Islet of Langerhans (tissue), 1 donor: Measurements from ENCODE around the gene ACO2.
A peak's percentile ranks its signal among the peaks of the same experiment; 100 is the strongest.
"Not testable (repeated sequence)": the region's sequence is repeated elsewhere in the genome, so short reads cannot be mapped to it uniquely, and the experiment has no call there.

Source experiments
- FAIRE-seq: peaks from one replicate; lab custom pipeline; 2011; peaks lifted over from hg19 to GRCh38; lab: Jason Lieb, UNC

The ACO2 gene

GRCh38 chr22:41468381-41469217 lies at the start of gene ACO2, which contains the start of gene PHF5A:
TSS of gene ACO2 (plus strand) at chr22:41469117. CDS start at chr22:41469147, 30 bp downstream.
TSS of gene PHF5A (minus strand) at chr22:41468692. CDS start at chr22:41468653, 39 bp downstream.
- FAIRE-seq: peak; percentile 99

- no peak for FAIRE-seq
Observed at GRCh38 chr22:41425660-41426365, 43.1 kb upstream of the ACO2 start.

GRCh38 chr22:41429232-41429950 lies 39.5 kb upstream of the ACO2 start:
- FAIRE-seq: no peak

- no peak for FAIRE-seq
Observed at GRCh38 chr22:41429951-41430332, 39.0 kb upstream of the ACO2 start.

GRCh38 chr22:41431656-41432055 lies 37.3 kb upstream of the ACO2 start:
- FAIRE-seq: no peak

GRCh38 chr22:41433480-41433879 lies 35.4 kb upstream of the ACO2 start:
- FAIRE-seq: not testable (repeated sequence)

- FAIRE-seq: not testable (repeated sequence)
Observed at GRCh38 chr22:41434361-41435003, 34.4 kb upstream of the ACO2 start.

- no peak for FAIRE-seq
Observed at GRCh38 chr22:41435560-41435959, 33.4 kb upstream of the ACO2 start.

- FAIRE-seq: no peak
Observed at GRCh38 chr22:41436322-41437113, 32.4 kb upstream of the ACO2 start.

GRCh38 chr22:41437198-41437597 lies 31.7 kb upstream of the ACO2 start:
- FAIRE-seq: no peak

- FAIRE-seq: not testable (repeated sequence)
Observed at GRCh38 chr22:41440511-41440910, 28.4 kb upstream of the ACO2 start.

- no peak for FAIRE-seq
Observed at GRCh38 chr22:41442240-41442792, 26.6 kb upstream of the ACO2 start.

- FAIRE-seq: no peak
Observed at GRCh38 chr22:41444360-41445128, 24.4 kb upstream of the ACO2 start.

GRCh38 chr22:41445129-41446056 lies 23.5 kb upstream of the ACO2 start:
- no peak for FAIRE-seq

- FAIRE-seq: no peak
Observed at GRCh38 chr22:41446057-41446501, 22.8 kb upstream of the ACO2 start.

GRCh38 chr22:41446639-41447434 lies 22.1 kb upstream of the ACO2 start, which contains the start of gene TOB2:
TSS of gene TOB2 (minus strand) at chr22:41446801. CDS start at chr22:41437345, 9,456 bp downstream.
- FAIRE-seq: no peak

- no peak for FAIRE-seq
Observed at GRCh38 chr22:41447435-41448188, 21.3 kb upstream of the ACO2 start.
